ENCODE results near the gene LIX1L. TPM values are rescaled to one million over a fixed set of nuclear protein-coding genes. Genes with fewer than 3 reads are reported as not detected.
A peak's percentile ranks its signal among the peaks of the same experiment; 100 is the strongest.

LIX1L gene
- total and polyA plus RNA-seq, 8 donors: 5.8 to 28.4 (median 9.0) TPM

DNA sequence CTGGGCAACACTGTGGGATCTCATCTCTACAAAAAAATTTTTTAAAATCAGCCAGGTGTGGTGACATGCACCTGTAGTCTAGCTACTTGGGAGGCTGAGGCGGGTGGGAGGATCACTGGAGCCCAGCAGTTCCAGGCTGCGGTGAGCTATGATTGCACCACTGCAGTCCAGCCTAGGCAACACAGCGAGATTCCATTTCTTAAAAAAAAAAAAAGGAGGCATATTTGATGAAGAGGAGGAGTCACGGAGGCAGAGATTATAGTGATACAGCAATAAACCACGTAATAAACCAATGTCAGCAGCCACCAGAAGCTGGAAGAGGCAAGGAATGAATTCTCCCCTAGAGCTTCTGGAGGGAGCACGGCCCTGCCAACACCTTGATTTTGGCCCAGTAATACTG is 4.0 kb downstream of the LIX1L start:
- Histone ChIP-seq H3K9me3 (no peaks in the 10 kb centered on the region), H3K27me3 (no peaks in the 10 kb centered on the region), H3K4me3 (no peak overlapping the region), H3K4me1 (peaks cover 29 to 82% (median 56%) of the 10 kb centered on the region in 4 donors), H3K27ac (peak overlapping the region in 1 of 5 donors; percentile 99), H3K36me3 (no peaks in the 10 kb centered on the region)
- WGBS, 5 donors: 80 to 90% (median 88%) methylated on average over 6 of the region's 6 CpGs
- TF ChIP-seq, protein P1, sequence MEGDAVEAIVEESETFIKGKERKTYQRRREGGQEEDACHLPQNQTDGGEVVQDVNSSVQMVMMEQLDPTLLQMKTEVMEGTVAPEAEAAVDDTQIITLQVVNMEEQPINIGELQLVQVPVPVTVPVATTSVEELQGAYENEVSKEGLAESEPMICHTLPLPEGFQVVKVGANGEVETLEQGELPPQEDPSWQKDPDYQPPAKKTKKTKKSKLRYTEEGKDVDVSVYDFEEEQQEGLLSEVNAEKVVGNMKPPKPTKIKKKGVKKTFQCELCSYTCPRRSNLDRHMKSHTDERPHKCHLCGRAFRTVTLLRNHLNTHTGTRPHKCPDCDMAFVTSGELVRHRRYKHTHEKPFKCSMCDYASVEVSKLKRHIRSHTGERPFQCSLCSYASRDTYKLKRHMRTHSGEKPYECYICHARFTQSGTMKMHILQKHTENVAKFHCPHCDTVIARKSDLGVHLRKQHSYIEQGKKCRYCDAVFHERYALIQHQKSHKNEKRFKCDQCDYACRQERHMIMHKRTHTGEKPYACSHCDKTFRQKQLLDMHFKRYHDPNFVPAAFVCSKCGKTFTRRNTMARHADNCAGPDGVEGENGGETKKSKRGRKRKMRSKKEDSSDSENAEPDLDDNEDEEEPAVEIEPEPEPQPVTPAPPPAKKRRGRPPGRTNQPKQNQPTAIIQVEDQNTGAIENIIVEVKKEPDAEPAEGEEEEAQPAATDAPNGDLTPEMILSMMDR (IDR thresholded peaks at IDR 0.05): no peak
- TF ChIP-seq POLR2AphosphoS5 (IDR thresholded peaks at IDR 0.05): no peak
- no peak for TF ChIP-seq POLR2A (IDR thresholded peaks at IDR 0.05)
- TF ChIP-seq EP300 (IDR thresholded peaks at IDR 0.05): no peak
- no peak for DNase-seq
- intact Hi-C loops (cut with DNase I; ENCODE audit: low total_unique reads): no loop called here

DNA sequence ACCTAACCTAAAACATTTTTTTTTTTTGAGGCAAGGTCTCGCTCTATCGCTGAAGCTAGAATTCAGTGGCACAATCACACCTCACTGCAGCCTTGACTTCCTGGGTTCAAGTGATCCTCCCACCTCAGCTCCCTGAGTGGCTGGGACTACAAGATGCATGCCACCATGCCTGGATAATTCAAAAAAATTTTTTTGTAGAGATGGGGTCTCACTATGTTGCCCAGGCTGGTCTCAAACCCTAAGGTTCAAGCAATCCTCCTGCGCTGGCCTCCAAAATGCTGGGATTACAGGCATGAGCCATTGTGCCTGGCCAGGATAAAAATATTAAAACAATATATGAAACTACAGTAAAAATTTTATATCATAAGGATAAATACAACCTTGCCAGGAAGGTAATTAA is 4.9 kb downstream of the LIX1L start:
- Histone ChIP-seq H3K9me3 (no peaks in the 10 kb centered on the region), H3K36me3 (no peaks in the 10 kb centered on the region), H3K27me3 (no peaks in the 10 kb centered on the region), H3K4me3 (no peak overlapping the region), H3K4me1 (peaks cover 21 to 79% (median 49%) of the 10 kb centered on the region in 4 donors), H3K27ac (no peak overlapping the region)
- WGBS, 5 donors: 98 to 100% (median 99%) methylated on average over 3 of the region's 3 CpGs
- intact Hi-C loops (cut with DNase I; ENCODE audit: low total_unique reads): no loop called here
- TF ChIP-seq POLR2A (IDR thresholded peaks at IDR 0.05) (no peak), EP300 (IDR thresholded peaks at IDR 0.05) (no peak), POLR2AphosphoS5 (IDR thresholded peaks at IDR 0.05) (no peak)
- TF ChIP-seq, protein P1 (IDR thresholded peaks at IDR 0.05): no peak
- DNase-seq: no peak

GRCh38 chr1:145951526-145951925 is 6.3 kb downstream of the LIX1L start:
- Histone ChIP-seq H3K27me3 (no peaks in the 10 kb centered on the region), H3K4me3 (no peak overlapping the region), H3K9me3 (no peaks in the 10 kb centered on the region), H3K27ac (no peak overlapping the region), H3K4me1 (peaks cover 15 to 71% (median 43%) of the 10 kb centered on the region in 4 donors), H3K36me3 (peaks cover 0 to 12% (median 6%) of the 10 kb centered on the region in 4 donors)
- intact Hi-C loops (cut with DNase I; ENCODE audit: low total_unique reads): no loop called here
- DNase-seq: no peak
- TF ChIP-seq, protein P1 (IDR thresholded peaks at IDR 0.05): no peak
- TF ChIP-seq POLR2AphosphoS5 (IDR thresholded peaks at IDR 0.05) (no peak), POLR2A (IDR thresholded peaks at IDR 0.05) (no peak), EP300 (IDR thresholded peaks at IDR 0.05) (no peak)
- 35 to 73% (median 49%) methylated on average over 1 of the region's 1 CpG for WGBS, 5 donors

DNA sequence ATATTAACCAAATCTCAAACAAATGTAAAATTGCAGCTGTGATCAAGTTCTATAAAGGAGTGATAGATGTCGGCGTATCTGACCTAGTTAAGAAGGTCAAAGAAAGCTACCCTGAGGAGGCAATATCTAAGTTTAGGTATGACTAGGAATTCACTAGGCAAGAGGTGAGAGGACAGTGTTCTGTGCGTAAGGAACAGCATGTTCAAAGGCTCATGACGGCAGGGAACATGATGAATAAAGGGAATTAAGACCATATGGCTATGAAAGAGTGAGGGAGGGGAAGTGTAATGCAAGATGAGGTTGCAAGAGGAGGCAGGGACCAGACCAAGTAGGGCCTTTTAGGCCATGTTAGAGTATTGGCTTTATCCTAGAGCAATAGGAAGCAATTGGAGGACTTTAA is 8.6 kb downstream of the LIX1L start:
- Histone ChIP-seq H3K27me3 (no peaks in the 10 kb centered on the region), H3K4me3 (no peak overlapping the region), H3K36me3 (peaks cover 0 to 26% (median 19%) of the 10 kb centered on the region in 4 donors), H3K27ac (peak overlapping the region in 1 of 5 donors; percentile 69), H3K4me1 (peaks cover 0 to 48% (median 22%) of the 10 kb centered on the region in 4 donors), H3K9me3 (no peaks in the 10 kb centered on the region)
- intact Hi-C loops (cut with DNase I; ENCODE audit: low total_unique reads): no loop called here
- no peak for DNase-seq
- 87 to 96% (median 91%) methylated on average over 4 of the region's 4 CpGs for WGBS, 5 donors
- peak; percentile 69 for TF ChIP-seq EP300 (IDR thresholded peaks at IDR 0.05)
- no peak for TF ChIP-seq POLR2A (IDR thresholded peaks at IDR 0.05)
- TF ChIP-seq POLR2AphosphoS5 (IDR thresholded peaks at IDR 0.05): peak in 2 of 3 donors; percentile 14 to 16

GRCh38 chr1:145947551-145947950 is 10.3 kb downstream of the LIX1L start:
- Histone ChIP-seq H3K4me1 (peaks cover 0 to 39% (median 18%) of the 10 kb centered on the region in 4 donors), H3K36me3 (peaks cover 0 to 41% (median 31%) of the 10 kb centered on the region in 4 donors), H3K9me3 (no peaks in the 10 kb centered on the region), H3K27me3 (no peaks in the 10 kb centered on the region), H3K27ac (peak overlapping the region in 1 of 5 donors; percentile 69), H3K4me3 (no peak overlapping the region)
- 73 to 85% (median 81%) methylated on average over 4 of the region's 4 CpGs for WGBS, 5 donors
- intact Hi-C loops (cut with DNase I; ENCODE audit: low total_unique reads): no loop called here
- no peak for DNase-seq
- TF ChIP-seq, protein P1 (IDR thresholded peaks at IDR 0.05): no peak
- TF ChIP-seq EP300 (IDR thresholded peaks at IDR 0.05) (no peak), POLR2AphosphoS5 (IDR thresholded peaks at IDR 0.05) (no peak), POLR2A (IDR thresholded peaks at IDR 0.05) (no peak)
